MG63 (cell line): ENCODE measurements around the gene COL4A4. TPM values are rescaled to one million over a fixed set of nuclear protein-coding genes. Genes with fewer than 3 reads are reported as not detected.

Experiments used
- DNase-seq: peaks from one replicate; pipeline ENCODE4 v3.0.0-alpha.2; 2020
- H3K27me3 ChIP-seq: fragments of 250-450 bp; sonication (Bioruptor Pico); 2 replicates; pipeline ENCODE4 v1.5.1; 2020; ENCODE audit warnings: mild to moderate bottlenecking, moderate library complexity
- H3K36me3 ChIP-seq: fragments of 250-450 bp; sonication (Bioruptor Pico); 2 replicates; pipeline ENCODE4 v1.5.1; 2020; ENCODE audit warnings: mild to moderate bottlenecking, moderate library complexity
- H3K4me3 ChIP-seq: fragments of 250-450 bp; sonication (Bioruptor Pico); 2 replicates; pipeline ENCODE4 v1.5.1; 2020; ENCODE audit warnings: mild to moderate bottlenecking, moderate library complexity
- H3K9me3 ChIP-seq: fragments of 250-450 bp; sonication (Bioruptor Pico); 2 replicates; pipeline ENCODE4 v1.5.1; 2020; ENCODE audit warnings: mild to moderate bottlenecking, moderate library complexity
- total RNA-seq: library from RNA; depleted of rRNA; stranded (reverse); fragments of >200 nt; shearing (Covaris generic); gene quantifications from 2 replicates; pipeline ENCODE4 v1.2.3, GENCODE V29; 2014; ENCODE audit warnings: low replicate concordance; rRNA removed

The COL4A4 gene
- 0.36 TPM in 1 of 2 replicates, not detected in the other for total RNA-seq

GRCh38 chr2:227163998-227164762 lies at the start of gene COL4A4, which contains the start of gene COL4A3:
TSS of gene COL4A4 (minus strand) at chr2:227164205. CDS start at chr2:227147483, 16,722 bp downstream.
TSS of gene COL4A3 (plus strand) at chr2:227164624. CDS start at chr2:227164727, 103 bp downstream.
- Histone ChIP-seq H3K4me3 (peak within 1 kb of the TSS; percentile 49), H3K27me3 (peaks cover 21% of the 10 kb centered on the region)
- peak; percentile 61 for DNase-seq

DNA sequence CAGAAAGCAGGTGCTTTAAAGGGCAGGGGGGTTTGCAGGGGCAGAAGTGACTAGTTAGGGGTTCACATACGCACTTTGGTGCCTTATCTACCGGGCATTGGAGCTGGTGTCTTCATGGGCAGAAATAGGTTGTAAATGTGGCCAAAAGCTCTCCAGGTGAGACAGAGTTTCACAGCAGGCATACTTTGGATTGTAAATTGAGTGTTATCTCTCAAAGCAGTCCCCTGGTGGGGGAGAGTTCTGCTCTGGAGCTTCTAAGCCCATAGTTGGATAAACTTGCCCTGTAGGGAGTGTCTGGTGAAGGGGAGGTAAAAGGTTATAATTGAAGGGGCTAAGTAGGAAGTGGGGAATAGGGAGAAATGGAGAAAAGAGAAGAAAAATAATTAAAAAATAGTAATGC lies 43.6 kb upstream of the COL4A4 start:
- no peak for DNase-seq
- Histone ChIP-seq H3K36me3 (no peaks in the 10 kb centered on the region), H3K4me3 (no peak overlapping the region), H3K9me3 (no peaks in the 10 kb centered on the region), H3K27me3 (no peaks in the 10 kb centered on the region)

More at GRCh38 chr2:227163998-227164762, at the start of gene COL4A4, which contains the start of gene COL4A3:
- Histone ChIP-seq H3K36me3 (no peaks in the 10 kb centered on the region), H3K9me3 (no peaks in the 10 kb centered on the region)

DNA sequence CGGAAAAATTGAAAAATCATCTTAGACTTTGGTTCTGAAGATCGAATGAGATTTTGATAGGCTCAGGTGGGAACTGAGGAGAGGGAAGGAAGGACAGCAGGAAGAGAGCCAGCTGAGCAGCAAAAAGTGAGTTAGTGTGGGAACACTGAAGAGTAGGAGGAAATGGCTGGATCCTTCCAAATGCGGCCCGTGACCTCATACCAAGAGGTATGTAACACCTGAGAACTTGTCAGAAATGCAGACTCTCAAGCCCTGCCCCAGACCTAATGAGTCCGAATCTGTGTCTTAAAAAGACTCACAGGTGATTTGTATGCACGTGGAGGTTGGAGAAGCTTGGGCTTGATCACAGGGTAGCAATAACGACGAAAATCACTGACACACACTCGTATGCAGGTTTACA lies 42.4 kb upstream of the COL4A4 start:
- no peak for DNase-seq
- H3K36me3 ChIP-seq: no peaks in the 10 kb centered on the region
- H3K9me3 ChIP-seq: no peaks in the 10 kb centered on the region; the same call in 1 of the 2 replicates
- no peak overlapping the region for H3K4me3 ChIP-seq
- H3K27me3 ChIP-seq: no peaks in the 10 kb centered on the region

DNA sequence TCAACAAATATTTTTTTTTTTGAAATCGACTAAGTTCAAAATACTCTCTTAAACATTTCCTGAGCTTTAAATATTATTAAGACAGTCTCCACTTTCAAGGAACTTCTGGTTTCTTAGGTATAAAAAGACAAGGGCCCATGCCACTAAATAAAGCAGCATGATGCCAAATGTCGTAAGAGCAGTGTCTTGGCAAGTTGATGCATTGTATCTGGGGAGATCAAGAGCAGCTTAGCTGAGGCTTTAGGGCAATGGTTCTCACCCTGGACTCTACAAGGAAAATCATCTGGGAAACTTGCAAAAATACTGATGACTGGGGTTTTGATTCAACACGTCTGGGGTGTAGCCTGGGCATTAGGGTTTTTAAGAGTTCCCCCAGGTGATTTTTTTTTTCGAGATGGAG lies 41.7 kb upstream of the COL4A4 start:
- Histone ChIP-seq H3K27me3 (peaks cover 2% of the 10 kb centered on the region; the same call in 1 of the 2 replicates), H3K9me3 (no peaks in the 10 kb centered on the region; the same call in 1 of the 2 replicates), H3K36me3 (no peaks in the 10 kb centered on the region), H3K4me3 (no peak overlapping the region)
- no peak for DNase-seq

GRCh38 chr2:227204452-227204851 lies 40.4 kb upstream of the COL4A4 start:
- Histone ChIP-seq H3K4me3 (no peak overlapping the region), H3K36me3 (no peaks in the 10 kb centered on the region), H3K27me3 (peaks cover 2% of the 10 kb centered on the region; the same call in 1 of the 2 replicates), H3K9me3 (no peaks in the 10 kb centered on the region; the same call in 1 of the 2 replicates)
- DNase-seq: no peak

- no peak for DNase-seq
- Histone ChIP-seq H3K27me3 (peaks cover 2% of the 10 kb centered on the region; the same call in 1 of the 2 replicates), H3K36me3 (no peaks in the 10 kb centered on the region), H3K9me3 (no peaks in the 10 kb centered on the region; the same call in 1 of the 2 replicates), H3K4me3 (no peak overlapping the region)
Measured at GRCh38 chr2:227201771-227202170, 37.8 kb upstream of the COL4A4 start.

- Histone ChIP-seq H3K4me3 (no peak overlapping the region), H3K9me3 (no peaks in the 10 kb centered on the region; the same call in 1 of the 2 replicates), H3K36me3 (no peaks in the 10 kb centered on the region), H3K27me3 (peaks cover 2% of the 10 kb centered on the region; the same call in 1 of the 2 replicates)
- no peak for DNase-seq
Measured at GRCh38 chr2:227198866-227199265, 34.9 kb upstream of the COL4A4 start.

DNA sequence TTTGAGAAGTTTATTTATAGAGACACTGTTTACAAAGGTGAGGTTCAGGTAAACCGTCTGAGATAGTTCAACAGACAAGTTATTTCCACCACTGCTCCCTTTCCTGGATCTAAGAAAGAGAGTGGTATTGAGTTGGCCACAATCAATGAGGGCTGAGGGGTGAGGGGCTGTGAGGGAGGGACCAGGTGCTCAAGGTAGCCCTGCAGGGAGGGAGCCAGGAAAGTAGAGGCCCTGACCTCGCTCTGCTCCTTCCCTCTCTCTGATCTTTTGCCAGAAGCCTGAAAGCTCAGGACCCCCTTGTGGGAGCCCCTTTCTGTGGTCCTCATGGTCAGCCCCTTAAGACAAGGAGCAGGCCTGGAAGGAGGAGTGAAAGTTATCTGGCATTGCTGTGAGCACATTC lies 30.2 kb upstream of the COL4A4 start:
- Histone ChIP-seq H3K27me3 (no peaks in the 10 kb centered on the region), H3K36me3 (no peaks in the 10 kb centered on the region), H3K4me3 (no peak overlapping the region), H3K9me3 (no peaks in the 10 kb centered on the region)
- no peak for DNase-seq

DNA sequence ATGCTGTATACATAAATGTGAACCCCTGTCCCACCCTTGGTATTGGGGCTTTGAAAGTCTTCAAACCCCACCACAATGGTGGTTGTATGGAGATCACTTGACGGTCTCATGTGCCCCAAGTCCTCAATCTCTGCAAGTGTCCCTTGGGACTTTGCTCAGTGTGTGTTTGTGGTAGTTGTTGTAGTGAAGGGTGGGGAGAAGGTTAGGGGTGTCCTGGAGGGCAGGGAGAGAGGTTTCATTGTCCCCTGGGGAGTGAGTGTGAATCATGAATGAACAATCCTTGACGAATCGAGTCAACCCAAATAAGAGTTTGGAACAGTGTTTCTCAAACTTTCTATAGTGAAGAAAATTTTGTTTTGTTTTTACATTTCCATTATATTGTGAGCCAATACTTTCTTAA lies 28.5 kb upstream of the COL4A4 start:
- DNase-seq: no peak
- no peaks in the 10 kb centered on the region for H3K36me3 ChIP-seq
- H3K9me3 ChIP-seq: no peaks in the 10 kb centered on the region
- no peak overlapping the region for H3K4me3 ChIP-seq
- H3K27me3 ChIP-seq: no peaks in the 10 kb centered on the region

DNA sequence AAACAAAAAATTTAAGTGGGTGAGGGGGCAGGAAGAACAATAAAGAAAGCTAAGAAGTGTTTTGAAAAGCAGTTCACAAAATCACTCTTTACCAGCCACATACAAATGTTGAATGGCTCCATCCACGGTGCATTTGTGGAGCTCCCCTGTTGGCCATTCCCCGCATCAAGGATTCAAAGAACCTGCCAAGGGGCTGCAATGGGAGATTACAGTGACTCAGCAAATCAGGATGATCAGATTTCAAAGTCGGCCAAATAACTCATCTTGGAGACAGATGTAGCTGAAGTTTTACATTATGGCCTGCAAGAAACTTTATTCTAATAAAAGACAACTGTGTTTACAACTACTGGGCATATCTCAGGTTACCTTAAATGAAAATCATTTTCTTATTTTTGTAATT lies 27.4 kb upstream of the COL4A4 start:
- Histone ChIP-seq H3K9me3 (no peaks in the 10 kb centered on the region), H3K4me3 (no peak overlapping the region), H3K27me3 (no peaks in the 10 kb centered on the region), H3K36me3 (no peaks in the 10 kb centered on the region)
- DNase-seq: peak; percentile 50

GRCh38 chr2:227188292-227188691 lies 24.3 kb upstream of the COL4A4 start:
- Histone ChIP-seq H3K36me3 (no peaks in the 10 kb centered on the region), H3K4me3 (no peak overlapping the region), H3K27me3 (no peaks in the 10 kb centered on the region), H3K9me3 (no peaks in the 10 kb centered on the region)
- DNase-seq: peak; percentile 27

GRCh38 chr2:227186751-227187150 lies 22.7 kb upstream of the COL4A4 start:
- no peaks in the 10 kb centered on the region for H3K36me3 ChIP-seq
- H3K27me3 ChIP-seq: no peaks in the 10 kb centered on the region
- H3K9me3 ChIP-seq: no peaks in the 10 kb centered on the region
- no peak for DNase-seq
- H3K4me3 ChIP-seq: no peak overlapping the region

- no peak for DNase-seq
- Histone ChIP-seq H3K9me3 (no peaks in the 10 kb centered on the region), H3K4me3 (no peak overlapping the region), H3K36me3 (no peaks in the 10 kb centered on the region), H3K27me3 (no peaks in the 10 kb centered on the region)
Measured at GRCh38 chr2:227185615-227186232, 21.7 kb upstream of the COL4A4 start.

- no peaks in the 10 kb centered on the region for H3K36me3 ChIP-seq
- no peaks in the 10 kb centered on the region for H3K27me3 ChIP-seq
- no peaks in the 10 kb centered on the region for H3K9me3 ChIP-seq
- H3K4me3 ChIP-seq: no peak overlapping the region
- DNase-seq: peak; percentile 47
Measured at GRCh38 chr2:227183657-227184367, 19.8 kb upstream of the COL4A4 start.

DNA sequence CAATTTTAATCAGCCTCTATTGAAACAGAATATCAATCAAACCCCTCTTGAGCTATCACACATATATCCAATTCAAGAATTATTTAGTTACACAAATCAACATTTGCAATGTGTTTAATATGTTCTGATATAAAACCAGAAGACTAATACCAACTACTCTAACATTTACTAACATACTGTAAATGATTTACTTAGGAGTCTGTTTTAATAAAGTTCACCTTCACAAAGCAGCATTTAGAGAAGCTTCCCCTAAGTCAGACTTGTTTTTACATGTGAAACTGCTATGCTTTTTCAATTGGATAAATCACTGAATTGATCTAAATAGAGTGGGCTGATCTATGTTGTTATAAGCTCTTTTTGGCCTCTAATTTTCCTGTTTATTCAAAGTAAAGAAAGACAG lies 18.8 kb upstream of the COL4A4 start:
- no peak for DNase-seq
- H3K4me3 ChIP-seq: no peak overlapping the region
- H3K27me3 ChIP-seq: no peaks in the 10 kb centered on the region
- no peaks in the 10 kb centered on the region for H3K9me3 ChIP-seq
- no peaks in the 10 kb centered on the region for H3K36me3 ChIP-seq

- no peak overlapping the region for H3K4me3 ChIP-seq
Measured at GRCh38 chr2:227180770-227181169, 16.8 kb upstream of the COL4A4 start.

More at GRCh38 chr2:227180770-227181169, 16.8 kb upstream of the COL4A4 start:
- DNase-seq: no peak
- H3K9me3 ChIP-seq: no peaks in the 10 kb centered on the region
- no peaks in the 10 kb centered on the region for H3K36me3 ChIP-seq
- H3K27me3 ChIP-seq: no peaks in the 10 kb centered on the region
